ENCODE data around the gene TBX10.

DNA sequence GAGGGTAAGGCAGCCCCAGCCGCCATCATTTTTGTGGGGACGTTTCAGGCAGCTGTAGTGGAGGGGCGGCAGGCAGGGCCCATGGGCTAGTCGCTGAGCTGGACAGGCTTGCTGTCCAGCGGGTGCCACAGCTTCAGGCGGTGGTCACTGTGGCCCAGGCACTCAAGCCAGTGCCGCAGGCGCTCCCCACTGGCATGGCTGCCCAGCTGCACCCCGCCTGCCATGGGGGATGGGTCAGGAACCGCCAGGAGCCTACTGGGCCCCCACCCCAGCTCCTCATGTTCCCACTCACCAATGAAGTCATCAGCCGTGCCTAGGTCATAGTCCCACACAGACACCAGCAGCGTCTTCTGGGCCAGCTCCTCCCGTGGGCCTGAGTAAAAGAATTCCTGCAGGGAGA is 26.8 kb downstream of the TBX10 start:
- no peak for TF ChIP-seq CTCF (IDR thresholded peaks at IDR 0.05)
- TF ChIP-seq POLR2AphosphoS5 (IDR thresholded peaks at IDR 0.05; ENCODE audit: low read depth, low read length) = no peak
